HG03575 (cell line): ENCODE data around the gene IPCEF1.
A peak's percentile ranks its signal among the peaks of the same experiment; 100 is the strongest.
"Not testable (repeated sequence)": the region's sequence is repeated elsewhere in the genome, so short reads cannot be mapped to it uniquely, and the experiment has no call there.

Source experiments
- ATAC-seq: cut with Tn5 transposase; IDR thresholded peaks from one replicate; pipeline ENCODE4 v1.9.1; 2021; ENCODE audit not compliant: unreplicated experiment, insufficient number of reproducible peaks, low FRiP score; ENCODE audit errors: extremely low read depth

Gene IPCEF1

GRCh38 chr6:154303642-154304041 lies 53.0 kb downstream of the IPCEF1 start:
- ATAC-seq, result not testable (repeated sequence)

GRCh38 chr6:154301839-154302752 lies 54.5 kb downstream of the IPCEF1 start:
- ATAC-seq, result peak; percentile 82

GRCh38 chr6:154301086-154301625 lies 55.4 kb downstream of the IPCEF1 start:
- ATAC-seq, result no peak

GRCh38 chr6:154298297-154298696 lies 58.3 kb downstream of the IPCEF1 start:
- ATAC-seq, result peak; percentile 34

- no peak for ATAC-seq
Observed at GRCh38 chr6:154297721-154298120, 58.9 kb downstream of the IPCEF1 start.

- no peak for ATAC-seq
Observed at GRCh38 chr6:154297210-154297609, 59.4 kb downstream of the IPCEF1 start.

- ATAC-seq, result no peak
Observed at GRCh38 chr6:154295733-154296132, 60.9 kb downstream of the IPCEF1 start.

- no peak for ATAC-seq
Observed at GRCh38 chr6:154292855-154293519, 63.6 kb downstream of the IPCEF1 start.

- ATAC-seq, result no peak
Observed at GRCh38 chr6:154292066-154292465, 64.5 kb downstream of the IPCEF1 start.

GRCh38 chr6:154289818-154290508 lies 66.6 kb downstream of the IPCEF1 start:
- ATAC-seq, result no peak

- ATAC-seq, result no peak
Observed at GRCh38 chr6:154285826-154286225, 70.8 kb downstream of the IPCEF1 start.

- ATAC-seq, result no peak
Observed at GRCh38 chr6:154284313-154284853, 72.2 kb downstream of the IPCEF1 start.

- ATAC-seq, result no peak
Observed at GRCh38 chr6:154280521-154280920, 76.1 kb downstream of the IPCEF1 start.

- ATAC-seq, result no peak
Observed at GRCh38 chr6:154277629-154278017, 79.0 kb downstream of the IPCEF1 start.

- ATAC-seq, result no peak
Observed at GRCh38 chr6:154276810-154277628, 79.6 kb downstream of the IPCEF1 start.

GRCh38 chr6:154274168-154274567 lies 82.4 kb downstream of the IPCEF1 start:
- no peak for ATAC-seq

- no peak for ATAC-seq
Observed at GRCh38 chr6:154268486-154268885, 88.1 kb downstream of the IPCEF1 start.

- no peak for ATAC-seq
Observed at GRCh38 chr6:154267508-154268106, 89.0 kb downstream of the IPCEF1 start.
